CD4-positive, alpha-beta T cell treated with Interleukin-1 beta for 1 hour (primary cell): ENCODE data around the gene FBP2.

Experiments used
- DNase-seq, 2 donors: peaks; one replicate each; pipeline ENCODE4 v3.0.0-alpha.2; 2020 to 2022

Gene FBP2

DNA sequence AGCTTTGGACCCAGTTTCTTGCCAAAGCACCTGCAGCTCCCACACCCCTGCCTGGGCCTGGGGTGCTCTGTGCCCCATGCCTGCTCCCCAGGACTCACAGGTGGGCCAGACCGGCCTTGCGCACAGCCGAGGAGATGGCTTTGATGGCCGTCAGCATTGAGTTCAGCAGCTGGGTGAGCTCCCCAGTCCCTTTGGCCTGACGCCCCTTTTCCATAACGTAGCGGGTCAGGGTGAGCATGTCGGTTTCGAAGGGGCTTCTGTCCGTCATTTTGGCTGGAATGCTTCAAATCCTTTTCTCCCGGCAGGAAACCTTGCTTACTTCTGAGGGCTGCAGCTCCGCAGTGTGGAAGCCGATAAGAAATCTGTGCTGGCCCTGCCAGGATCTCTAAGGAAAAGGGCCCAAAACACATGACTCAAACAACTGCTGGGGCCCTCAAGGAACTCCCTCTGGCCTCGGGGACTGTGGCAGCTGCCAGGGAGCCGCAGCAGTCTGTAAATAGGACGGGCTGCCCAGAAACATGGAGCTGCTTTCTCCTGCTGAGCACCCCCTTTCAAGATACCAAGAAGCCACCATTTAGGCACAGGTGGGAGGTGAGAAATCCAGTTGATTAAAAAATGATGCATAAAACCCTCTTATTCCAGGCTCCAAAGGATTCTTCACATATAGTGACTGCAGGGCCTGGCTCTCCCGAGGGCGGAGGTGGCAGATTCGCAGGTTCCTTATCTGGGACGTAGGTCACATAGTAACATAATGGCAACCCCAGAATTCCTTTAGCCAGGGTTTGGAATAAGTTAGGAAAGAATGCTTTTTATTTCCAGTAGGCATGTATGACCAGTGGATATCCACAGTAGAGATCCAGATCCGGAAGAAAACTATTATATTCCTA, at the start of gene FBP2:
TSS of gene FBP2 (minus strand) at position 366 of the 887 bp plus-strand sequence. CDS start at position 268, 98 bp downstream.
- no peak for DNase-seq

GRCh38 chr9:94643176-94643575, 49.6 kb upstream of the FBP2 start:
- peak in 1 of 2 donors; percentile 36 for DNase-seq

GRCh38 chr9:94642501-94642900, 48.9 kb upstream of the FBP2 start:
- DNase-seq: no peak

DNA sequence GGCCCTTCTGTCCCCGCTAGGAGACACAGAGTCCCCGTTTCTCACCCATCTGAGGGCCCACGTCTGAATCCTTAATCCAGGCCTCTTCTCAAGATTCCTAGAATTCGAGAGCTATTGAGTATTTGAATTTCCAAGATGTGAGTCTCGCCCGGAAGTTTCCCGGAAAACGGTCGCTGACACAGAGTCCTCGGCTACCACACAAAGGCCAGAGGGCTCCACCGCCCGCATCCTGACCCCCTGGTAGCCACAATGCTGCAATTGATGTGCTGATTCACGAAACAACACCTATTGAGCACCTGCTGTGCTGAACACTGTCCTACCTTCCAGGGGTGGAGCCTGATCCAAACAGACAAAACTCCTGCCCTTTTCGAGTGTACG, 46.4 kb upstream of the FBP2 start:
- DNase-seq: no peak

GRCh38 chr9:94639061-94639998, 45.7 kb upstream of the FBP2 start, which contains the start of gene FBP1:
Gene FBP1 (minus strand): TSS chr9:94639518. CDS start chr9:94639310, 208 bp downstream.
- peak; percentile 33 to 71 for DNase-seq

DNA sequence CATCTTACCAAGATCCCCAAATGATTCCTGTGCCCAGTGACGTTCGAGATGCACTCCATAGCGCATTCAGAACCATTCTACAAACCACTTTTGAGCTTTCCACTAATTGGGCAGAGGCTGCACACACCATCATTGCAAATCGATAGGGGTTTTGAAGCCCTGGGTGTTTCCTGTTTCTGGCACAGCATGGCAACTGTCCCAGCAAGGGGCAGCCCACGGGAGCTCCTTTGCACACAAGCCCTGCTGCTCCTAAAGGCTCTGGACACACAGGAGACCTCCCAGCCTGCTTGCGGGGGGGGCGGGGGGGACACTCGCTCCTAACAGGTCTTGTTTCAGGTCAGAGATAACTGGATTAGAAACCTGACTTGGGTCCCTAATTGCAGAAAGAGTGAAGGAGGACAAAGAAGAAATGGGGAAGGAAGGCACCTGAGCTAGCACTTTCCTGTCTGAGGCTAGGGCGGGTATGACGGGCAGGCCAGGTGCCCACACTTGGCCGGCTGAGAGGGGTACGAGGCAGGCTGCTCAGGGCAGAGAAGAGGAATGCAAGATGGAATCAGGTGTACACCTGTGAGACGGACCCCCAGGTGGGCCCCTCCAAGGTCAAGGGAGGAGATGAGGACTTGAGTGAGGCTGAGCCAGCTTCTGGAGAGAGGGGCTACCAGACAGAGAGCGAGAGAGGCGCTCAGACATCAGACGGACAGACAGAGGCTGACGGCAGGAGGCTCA, 44.9 kb upstream of the FBP2 start:
- DNase-seq: no peak

GRCh38 chr9:94632737-94633136, 39.1 kb upstream of the FBP2 start:
- no peak for DNase-seq

- no peak for DNase-seq
Observed at GRCh38 chr9:94631599-94631998, 38.0 kb upstream of the FBP2 start.

GRCh38 chr9:94630833-94631232, 37.2 kb upstream of the FBP2 start:
- no peak for DNase-seq

GRCh38 chr9:94630281-94630680, 36.7 kb upstream of the FBP2 start:
- no peak for DNase-seq

DNA sequence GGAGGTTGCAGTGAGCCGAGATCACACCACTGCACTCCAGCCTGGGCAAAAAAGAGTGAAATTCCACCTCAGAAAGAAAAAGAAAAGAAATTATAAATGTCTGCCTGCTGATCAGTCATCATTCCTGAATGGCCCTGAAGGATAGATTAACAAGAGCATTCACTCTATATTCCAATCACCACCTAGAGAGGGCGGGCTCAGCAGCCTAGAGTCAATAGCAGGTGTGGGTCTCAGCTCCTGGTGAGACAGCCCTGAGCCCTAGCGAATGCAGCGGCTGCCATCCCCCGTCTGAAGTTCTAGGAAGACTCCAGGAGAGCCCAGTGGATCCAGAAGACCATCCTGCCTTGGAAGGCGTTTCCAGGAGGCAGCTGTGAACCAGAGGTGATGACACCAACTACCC, 33.7 kb upstream of the FBP2 start:
- no peak for DNase-seq

DNA sequence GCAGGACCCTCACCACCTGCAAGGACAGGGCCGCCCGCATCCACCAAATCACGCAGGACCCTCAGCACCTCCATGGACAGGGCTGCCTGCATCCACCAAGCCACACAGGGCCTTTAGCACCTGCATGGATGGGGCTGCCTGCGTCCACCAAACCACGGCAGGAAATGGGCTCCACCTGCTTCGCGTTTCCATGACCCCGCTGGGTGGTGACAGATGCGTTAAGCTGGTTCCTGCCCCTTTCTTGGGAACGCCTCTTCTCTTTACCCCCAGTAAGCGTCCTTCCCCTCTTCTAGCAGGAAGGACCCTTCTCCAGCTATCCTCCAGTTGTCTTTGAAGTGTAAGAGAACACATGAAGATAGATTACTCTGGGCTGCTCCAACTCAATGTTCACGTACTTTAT, 32.2 kb upstream of the FBP2 start:
- no peak for DNase-seq

DNA sequence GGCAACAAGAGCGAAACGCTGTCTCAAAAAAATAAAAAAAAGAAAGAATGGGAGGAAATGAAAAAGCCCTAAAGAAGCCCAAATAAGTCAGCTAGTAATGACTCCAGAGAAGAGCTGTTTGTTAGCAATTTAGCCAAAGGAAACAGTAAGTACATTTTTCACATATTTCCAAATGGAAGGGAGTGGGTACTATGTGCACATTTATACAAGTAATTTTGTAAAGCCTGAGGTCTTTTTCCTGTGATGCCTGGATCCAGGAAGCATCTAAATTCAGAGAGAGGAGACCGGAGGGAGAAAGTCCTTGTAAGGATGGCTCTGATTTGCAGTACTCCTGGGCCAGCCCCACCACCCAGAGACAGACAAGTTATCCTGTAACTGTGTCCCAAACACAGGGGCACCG, 31.0 kb upstream of the FBP2 start:
- DNase-seq: no peak

DNA sequence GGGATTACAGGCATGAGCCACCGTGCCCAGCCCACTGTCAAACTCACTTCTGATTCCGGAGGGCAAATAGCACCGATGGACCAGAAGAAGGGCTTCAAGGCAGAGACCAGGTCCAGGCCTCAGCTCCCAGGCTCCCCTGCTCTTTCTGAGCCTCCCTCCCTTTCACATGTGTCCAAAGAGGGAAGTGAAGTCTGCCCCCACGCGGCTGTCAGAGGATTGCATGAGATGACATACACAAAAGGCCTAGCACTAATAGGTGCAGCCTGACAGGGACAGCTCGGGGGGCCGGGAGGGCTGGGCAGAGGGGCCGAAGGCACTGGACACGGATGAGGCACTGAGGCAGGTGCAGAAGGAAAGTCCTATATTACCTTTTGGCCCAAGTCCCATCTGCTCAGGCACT, 29.6 kb upstream of the FBP2 start:
- peak; percentile 2 to 29 for DNase-seq

GRCh38 chr9:94622087-94622800, 28.6 kb upstream of the FBP2 start:
- no peak for DNase-seq

DNA sequence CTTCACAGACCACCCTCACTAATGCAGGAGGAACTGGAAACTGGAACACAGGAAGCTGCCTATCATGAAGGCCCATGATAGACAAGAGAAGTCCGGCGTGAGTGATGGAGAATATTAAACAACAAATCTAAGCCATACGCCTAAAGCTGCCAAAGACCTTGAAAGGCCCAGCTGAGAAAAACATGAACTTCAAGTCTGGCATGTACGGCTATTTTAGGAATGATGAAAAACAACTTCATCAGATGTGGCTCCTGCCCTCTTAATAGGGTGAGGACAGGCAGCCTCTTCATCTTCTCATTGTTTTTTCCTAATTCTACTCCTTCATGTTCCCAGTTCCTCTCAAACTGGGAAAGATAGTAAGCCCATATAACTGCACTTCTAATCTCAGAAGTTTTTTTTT, 25.4 kb upstream of the FBP2 start:
- DNase-seq: no peak

DNA sequence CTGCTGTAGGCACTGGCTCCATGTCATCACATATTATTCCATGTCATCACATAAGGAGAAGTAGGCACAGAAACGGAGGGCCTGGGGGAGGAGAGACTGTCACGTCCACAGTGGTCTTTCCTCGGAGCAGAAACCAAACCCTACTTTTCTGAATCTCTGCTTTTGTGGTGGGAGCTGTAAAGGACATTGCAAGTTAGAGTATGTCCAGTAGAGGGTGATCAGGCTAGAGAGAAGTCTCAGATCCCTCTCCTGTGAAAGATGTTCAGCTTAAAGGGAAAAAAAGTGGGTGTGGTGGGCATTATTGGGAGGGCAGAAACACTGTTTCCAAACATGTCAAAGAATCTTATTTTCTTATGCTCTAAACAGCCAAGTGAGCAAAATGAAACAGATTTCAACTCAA, 19.4 kb upstream of the FBP2 start:
- no peak for DNase-seq

- DNase-seq: no peak
Observed at GRCh38 chr9:94612071-94612470, 18.4 kb upstream of the FBP2 start.

GRCh38 chr9:94611638-94612068, 18.0 kb upstream of the FBP2 start:
- no peak for DNase-seq

GRCh38 chr9:94610181-94610606, 16.6 kb upstream of the FBP2 start:
- DNase-seq: no peak

- DNase-seq: no peak
Observed at GRCh38 chr9:94607423-94607691, 13.7 kb upstream of the FBP2 start.

GRCh38 chr9:94606646-94607422, 13.2 kb upstream of the FBP2 start:
- DNase-seq: no peak
